Astrocyte (in vitro differentiated cells and primary cell): Measurements from ENCODE around the gene DCTD. TPM values are rescaled to one million over a fixed set of nuclear protein-coding genes. Genes with fewer than 3 reads are reported as not detected.

Experiments
- DNase-seq: peaks from one replicate; pipeline ENCODE4 v3.0.0-alpha.2; 2010; ENCODE audit warnings: low read depth
- FAIRE-seq: peaks from 2 replicates; lab custom pipeline; 2011; peaks lifted over from hg19 to GRCh38; lab: Jason Lieb, UNC
- H2AFZ ChIP-seq: 2 replicates; pipeline ENCODE4 v1.6.0; 2012; ENCODE audit warnings: low read depth, low read length, inconsistent platforms
- H3K27ac ChIP-seq: 2 replicates; pipeline ENCODE4 v1.5.1; 2011; ENCODE audit warnings: low read depth, low read length, inconsistent platforms
- H3K27me3 ChIP-seq: 2 replicates; pipeline ENCODE4 v1.6.0; 2011; ENCODE audit warnings: low read length, inconsistent platforms; ENCODE audit not compliant: insufficient read depth
- H3K36me3 ChIP-seq: 2 replicates; pipeline ENCODE4 v1.5.1; 2011; ENCODE audit warnings: low read length, inconsistent platforms; ENCODE audit not compliant: insufficient read depth
- H3K4me1 ChIP-seq: 2 replicates; pipeline ENCODE4 v1.5.1; 2011; ENCODE audit warnings: low read length, inconsistent platforms; ENCODE audit not compliant: insufficient read depth
- H3K4me2 ChIP-seq: 2 replicates; pipeline ENCODE4 v1.6.0; 2012; ENCODE audit warnings: low read length, inconsistent platforms
- H3K4me3 ChIP-seq: 2 replicates; pipeline ENCODE4 v1.5.1; 2011; ENCODE audit warnings: low read depth, mild to moderate bottlenecking, low read length, inconsistent platforms; ENCODE audit not compliant: insufficient read depth
- H3K79me2 ChIP-seq: 2 replicates; pipeline ENCODE4 v1.6.0; 2012; ENCODE audit warnings: mild to moderate bottlenecking, low read length, inconsistent platforms; ENCODE audit not compliant: insufficient read depth
- H3K9ac ChIP-seq: 2 replicates; pipeline ENCODE4 v1.6.0; 2012; ENCODE audit warnings: mild to moderate bottlenecking, low read length, inconsistent platforms
- H3K9me3 ChIP-seq: 2 replicates; pipeline ENCODE4 v1.5.1; 2012; ENCODE audit warnings: low read depth, mild to moderate bottlenecking, low read length, inconsistent platforms; ENCODE audit not compliant: insufficient read depth
- H4K20me1 ChIP-seq: 2 replicates; pipeline ENCODE4 v1.6.0; 2012; ENCODE audit warnings: low read length, inconsistent platforms; ENCODE audit not compliant: insufficient read depth
- H3K27ac Mint-ChIP-seq: one replicate; pipeline ENCODE4 v1.8.0; 2021; ENCODE audit warnings: mild to moderate bottlenecking, mixed read lengths; ENCODE audit not compliant: unreplicated experiment
- H3K27me3 Mint-ChIP-seq: one replicate; pipeline ENCODE4 v1.8.0; 2021; ENCODE audit warnings: low read depth, mixed read lengths; ENCODE audit not compliant: unreplicated experiment
- H3K36me3 Mint-ChIP-seq: one replicate; pipeline ENCODE4 v1.8.0; 2021; ENCODE audit warnings: low read depth, mixed read lengths; ENCODE audit not compliant: unreplicated experiment
- H3K4me1 Mint-ChIP-seq: one replicate; pipeline ENCODE4 v1.8.0; 2021; ENCODE audit warnings: low read depth, mixed read lengths; ENCODE audit not compliant: unreplicated experiment
- H3K4me3 Mint-ChIP-seq: one replicate; pipeline ENCODE4 v1.8.0; 2021; ENCODE audit warnings: mild to moderate bottlenecking, moderate library complexity, mixed read lengths; ENCODE audit not compliant: unreplicated experiment
- H3K9me3 Mint-ChIP-seq: one replicate; pipeline ENCODE4 v1.8.0; 2021; ENCODE audit warnings: mild to moderate bottlenecking, mixed read lengths; ENCODE audit not compliant: unreplicated experiment
- EZH2 ChIP-seq: IDR thresholded peaks from 2 replicates; pipeline ENCODE4 v1.6.1; 2012; ENCODE audit warnings: mild to moderate bottlenecking, low read length, inconsistent platforms; ENCODE audit not compliant: insufficient read depth
- total RNA-seq: library from RNA; stranded (reverse); gene quantifications from 2 replicates; pipeline ENCODE4 v1.2.1, GENCODE V29; 2021
- TF ChIP-seq, protein P1 (sequence below): IDR thresholded peaks from 2 replicates; pipeline ENCODE4 v1.5.1; 2011; ENCODE audit warnings: low read depth, mild to moderate bottlenecking, inconsistent platforms, low read length, moderate library complexity; ENCODE audit not compliant: insufficient read depth

Gene DCTD
- total RNA-seq, 1 donor from 2014 or later, result 119 TPM

GRCh38 chr4:182938205-182938645 is 21.0 kb upstream of the DCTD start:
- Histone ChIP-seq H3K9me3 (no peaks in the 10 kb centered on the region), H3K9ac (no peak overlapping the region), H3K36me3 (no peaks in the 10 kb centered on the region), H4K20me1 (no peaks in the 10 kb centered on the region), H2AFZ (peak overlapping the region; percentile 66), H3K4me2 (peak overlapping the region; percentile 20), H3K27ac (no peak overlapping the region), H3K79me2 (no peaks in the 10 kb centered on the region), H3K4me3 (no peak overlapping the region), H3K27me3 (peaks cover 10% of the 10 kb centered on the region), H3K4me1 (no peaks in the 10 kb centered on the region)
- Mint-ChIP-seq H3K27ac (no peak overlapping the region), H3K4me1 (peaks cover 11% of the 10 kb centered on the region), H3K4me3 (no peak overlapping the region), H3K36me3 (no peaks in the 10 kb centered on the region), H3K27me3 (peaks cover 5% of the 10 kb centered on the region), H3K9me3 (no peaks in the 10 kb centered on the region)
- no peak for TF ChIP-seq EZH2
- TF ChIP-seq, protein P1, sequence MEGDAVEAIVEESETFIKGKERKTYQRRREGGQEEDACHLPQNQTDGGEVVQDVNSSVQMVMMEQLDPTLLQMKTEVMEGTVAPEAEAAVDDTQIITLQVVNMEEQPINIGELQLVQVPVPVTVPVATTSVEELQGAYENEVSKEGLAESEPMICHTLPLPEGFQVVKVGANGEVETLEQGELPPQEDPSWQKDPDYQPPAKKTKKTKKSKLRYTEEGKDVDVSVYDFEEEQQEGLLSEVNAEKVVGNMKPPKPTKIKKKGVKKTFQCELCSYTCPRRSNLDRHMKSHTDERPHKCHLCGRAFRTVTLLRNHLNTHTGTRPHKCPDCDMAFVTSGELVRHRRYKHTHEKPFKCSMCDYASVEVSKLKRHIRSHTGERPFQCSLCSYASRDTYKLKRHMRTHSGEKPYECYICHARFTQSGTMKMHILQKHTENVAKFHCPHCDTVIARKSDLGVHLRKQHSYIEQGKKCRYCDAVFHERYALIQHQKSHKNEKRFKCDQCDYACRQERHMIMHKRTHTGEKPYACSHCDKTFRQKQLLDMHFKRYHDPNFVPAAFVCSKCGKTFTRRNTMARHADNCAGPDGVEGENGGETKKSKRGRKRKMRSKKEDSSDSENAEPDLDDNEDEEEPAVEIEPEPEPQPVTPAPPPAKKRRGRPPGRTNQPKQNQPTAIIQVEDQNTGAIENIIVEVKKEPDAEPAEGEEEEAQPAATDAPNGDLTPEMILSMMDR, result peak; percentile 94
- DNase-seq (peak; percentile 27), FAIRE-seq (peak; percentile 87)

DNA sequence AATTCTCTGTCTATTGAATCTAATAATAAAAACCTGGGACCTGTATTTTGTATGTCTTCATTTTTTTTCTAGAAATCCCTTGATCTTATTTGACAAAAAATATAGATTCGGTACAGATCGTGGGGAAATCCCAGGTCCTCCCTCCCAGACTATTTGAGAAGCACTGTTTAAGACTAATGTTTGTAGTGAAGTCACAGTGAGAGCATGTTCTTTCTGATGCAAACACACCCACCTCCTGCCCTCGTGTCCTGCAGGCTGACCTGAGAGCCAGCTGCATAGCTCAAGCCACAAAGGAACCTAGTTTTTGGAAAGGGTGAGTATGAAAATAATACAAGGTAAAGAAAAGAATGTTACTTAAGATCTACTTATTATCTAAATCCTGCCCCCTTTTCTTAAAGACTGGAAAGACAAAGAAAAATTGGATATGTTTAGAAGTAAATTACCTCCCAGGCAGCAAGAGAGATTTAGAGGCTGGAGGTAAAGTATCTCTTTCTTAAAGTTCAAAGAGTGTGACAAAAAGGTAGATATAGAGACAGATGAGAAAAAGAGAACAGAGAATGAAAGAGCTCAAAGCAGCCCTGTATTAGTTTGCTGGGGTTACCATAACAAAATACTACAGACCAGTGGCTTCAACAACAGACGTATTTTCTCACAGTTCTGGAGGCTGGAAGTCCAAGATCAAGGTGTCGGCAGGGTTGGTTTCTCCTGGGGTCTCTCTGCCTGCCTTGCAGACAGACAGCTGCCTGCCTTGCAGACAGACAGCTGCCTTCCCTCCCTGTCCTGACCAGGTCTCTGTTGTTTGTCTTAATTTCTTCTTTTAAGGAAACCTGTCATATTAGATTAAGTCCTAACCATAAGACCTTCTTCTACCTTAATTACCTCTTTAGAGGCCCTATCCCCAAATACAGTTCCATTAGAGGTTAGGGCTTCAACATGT is 20.4 kb upstream of the DCTD start:
- DNase-seq, result no peak
- Mint-ChIP-seq H3K27me3 (peaks cover 1% of the 10 kb centered on the region), H3K9me3 (no peaks in the 10 kb centered on the region), H3K27ac (no peak overlapping the region), H3K36me3 (no peaks in the 10 kb centered on the region), H3K4me3 (no peak overlapping the region), H3K4me1 (peaks cover 11% of the 10 kb centered on the region)
- H2AFZ ChIP-seq, result peak overlapping the region; percentile 66
- no peak overlapping the region for H3K9ac ChIP-seq
- no peak overlapping the region for H3K4me3 ChIP-seq
- TF ChIP-seq, protein P1, result no peak
- TF ChIP-seq EZH2, result no peak
- H3K27me3 ChIP-seq, result peaks cover 8% of the 10 kb centered on the region
- H3K9me3 ChIP-seq, result no peaks in the 10 kb centered on the region
- no peaks in the 10 kb centered on the region for H3K4me1 ChIP-seq
- H4K20me1 ChIP-seq, result no peaks in the 10 kb centered on the region
- no peak for FAIRE-seq
- no peaks in the 10 kb centered on the region for H3K79me2 ChIP-seq
- H3K36me3 ChIP-seq, result no peaks in the 10 kb centered on the region
- no peak overlapping the region for H3K27ac ChIP-seq
- no peak overlapping the region for H3K4me2 ChIP-seq

GRCh38 chr4:182932651-182933050 is 15.5 kb upstream of the DCTD start:
- Histone ChIP-seq H2AFZ (no peak overlapping the region), H3K36me3 (no peaks in the 10 kb centered on the region), H3K79me2 (no peaks in the 10 kb centered on the region), H4K20me1 (no peaks in the 10 kb centered on the region), H3K4me1 (peaks cover 11% of the 10 kb centered on the region), H3K4me3 (no peak overlapping the region), H3K4me2 (no peak overlapping the region), H3K9ac (no peak overlapping the region), H3K27me3 (no peaks in the 10 kb centered on the region), H3K9me3 (no peaks in the 10 kb centered on the region), H3K27ac (no peak overlapping the region)
- peaks cover 1% of the 10 kb centered on the region for H3K27me3 Mint-ChIP-seq
- H3K36me3 Mint-ChIP-seq, result no peaks in the 10 kb centered on the region
- peaks cover 12% of the 10 kb centered on the region for H3K4me1 Mint-ChIP-seq
- no peaks in the 10 kb centered on the region for H3K9me3 Mint-ChIP-seq
- no peak overlapping the region for H3K27ac Mint-ChIP-seq
- no peak for TF ChIP-seq EZH2
- TF ChIP-seq, protein P1, result no peak
- DNase-seq, result no peak
- no peak overlapping the region for H3K4me3 Mint-ChIP-seq
- FAIRE-seq, result no peak
